Skeletal muscle satellite cell (primary cell): Measurements from ENCODE around the gene PRAMEF18. TPM values are rescaled to one million over a fixed set of nuclear protein-coding genes. Genes with fewer than 3 reads are reported as not detected.
"Not testable (repeated sequence)": the region's sequence is repeated elsewhere in the genome, so short reads cannot be mapped to it uniquely, and the experiment has no call there.

Experiments
- H3K27me3 ChIP-seq: 2 replicates; pipeline ENCODE4 v1.7.0; 2013; ENCODE audit warnings: low read length; ENCODE audit not compliant: control insufficient read depth, insufficient read depth
- H3K36me3 ChIP-seq: 2 replicates; pipeline ENCODE4 v1.7.0; 2013; ENCODE audit warnings: mild to moderate bottlenecking, control low read depth, low read length; ENCODE audit not compliant: insufficient read depth
- H3K4me1 ChIP-seq: 2 replicates; pipeline ENCODE4 v1.7.0; 2013; ENCODE audit warnings: low read length; ENCODE audit not compliant: control insufficient read depth, insufficient read depth
- H3K4me2 ChIP-seq: 2 replicates; pipeline ENCODE4 v1.7.0; 2013; ENCODE audit warnings: mild to moderate bottlenecking, low read length
- H3K4me3 ChIP-seq: 2 replicates; pipeline ENCODE4 v1.7.0; 2013; ENCODE audit warnings: low read length
- H3K9ac ChIP-seq: 2 replicates; pipeline ENCODE4 v1.7.0; 2013; ENCODE audit warnings: mild to moderate bottlenecking, low read depth, low read length, moderate library complexity
- H3K9me3 ChIP-seq: replicated peaks from 2 replicates; pipeline ENCODE4 v1.7.0; 2013; ENCODE audit warnings: mild to moderate bottlenecking, control low read depth, low read length
- total RNA-seq: library from RNA; depleted of rRNA; stranded (reverse); fragments of >200 nt; gene quantifications from 2 replicates; pipeline ENCODE4 v1.2.3, GENCODE V29; 2012; rRNA removed

Gene PRAMEF18, protein sequence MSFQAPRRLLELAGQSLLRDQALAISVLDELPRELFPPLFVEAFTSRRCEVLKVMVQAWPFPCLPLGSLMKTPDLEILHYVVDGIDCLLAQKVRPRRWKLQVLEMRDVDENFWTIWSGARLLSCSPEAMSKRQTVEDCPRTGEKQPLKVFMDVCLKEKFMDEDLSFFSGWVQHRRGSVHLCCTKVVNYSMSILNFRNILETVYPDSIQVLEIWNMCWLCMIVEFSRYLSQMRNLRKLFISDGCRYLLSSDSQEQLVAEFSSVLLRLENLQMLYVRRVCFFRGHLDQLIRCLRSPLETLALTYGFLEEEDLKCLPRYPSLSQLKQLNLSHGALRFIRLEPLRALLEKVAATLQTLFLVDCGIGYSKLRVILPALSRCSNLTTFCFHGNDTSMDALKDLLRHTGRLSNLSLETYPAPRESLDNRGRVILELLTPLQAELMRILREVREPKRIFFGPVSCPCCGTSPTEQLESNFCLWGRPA
- not detected in 2 replicates for total RNA-seq

GRCh38 chr1:13225675-13226204 is at the start of gene PRAMEF18:
TSS of gene PRAMEF18 (minus strand) at chr1:13226154. CDS start at chr1:13226106, 48 bp downstream.
- not testable (repeated sequence) for H3K4me1 ChIP-seq, H3K9ac ChIP-seq, H3K36me3 ChIP-seq, H3K4me2 ChIP-seq, H3K27me3 ChIP-seq, H3K4me3 ChIP-seq
- peaks cover 15% of the 10 kb centered on the region for H3K9me3 ChIP-seq

DNA sequence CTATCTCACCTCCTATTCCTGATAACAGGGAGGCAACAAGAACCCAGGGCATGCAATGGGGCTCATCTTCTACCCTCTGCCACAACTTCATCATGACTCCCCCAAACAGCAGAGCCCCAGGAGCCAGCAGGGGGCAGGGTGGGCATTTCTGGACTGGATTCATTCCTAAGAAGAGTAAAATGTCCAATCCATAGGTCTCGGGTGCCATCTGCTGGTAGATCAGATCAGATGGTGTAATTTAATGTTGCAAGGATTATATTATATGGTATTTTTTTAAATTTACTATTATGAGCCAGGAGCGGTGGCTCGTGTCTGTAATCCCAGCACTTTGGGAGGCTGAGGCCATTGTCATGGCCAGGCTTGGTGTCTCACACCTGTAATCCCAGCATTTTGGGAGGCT is 39.2 kb upstream of the PRAMEF18 start:
- H3K27me3 ChIP-seq, H3K9me3 ChIP-seq, H3K4me3 ChIP-seq, H3K4me2 ChIP-seq, H3K36me3 ChIP-seq, H3K9ac ChIP-seq, H3K4me1 ChIP-seq: not testable (repeated sequence)

DNA sequence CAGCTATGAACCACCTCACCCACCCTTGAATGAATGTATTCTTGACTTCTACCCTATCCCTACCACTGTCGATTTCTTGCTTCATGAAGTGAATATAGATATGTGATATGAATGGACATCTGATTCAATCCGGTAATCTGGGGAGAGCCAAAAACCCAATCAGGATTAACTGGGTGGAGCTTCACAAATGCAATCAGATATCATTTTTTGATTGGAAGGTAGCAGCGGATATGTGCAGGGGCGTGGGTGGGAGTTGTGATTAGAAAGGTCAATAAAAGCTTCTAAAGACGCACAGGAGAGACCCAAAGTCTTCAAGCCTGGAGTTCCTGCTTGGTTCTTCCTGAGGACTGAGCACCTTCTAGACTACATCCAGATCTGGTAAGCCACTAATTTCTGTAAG is 27.9 kb upstream of the PRAMEF18 start, which contains the start of gene PRAMEF5:
TSS of gene PRAMEF5 (plus strand) at position 301 of the 400 bp plus-strand sequence. CDS start 5,071 bp downstream, outside the sequence.
- not testable (repeated sequence) for H3K4me2 ChIP-seq

DNA sequence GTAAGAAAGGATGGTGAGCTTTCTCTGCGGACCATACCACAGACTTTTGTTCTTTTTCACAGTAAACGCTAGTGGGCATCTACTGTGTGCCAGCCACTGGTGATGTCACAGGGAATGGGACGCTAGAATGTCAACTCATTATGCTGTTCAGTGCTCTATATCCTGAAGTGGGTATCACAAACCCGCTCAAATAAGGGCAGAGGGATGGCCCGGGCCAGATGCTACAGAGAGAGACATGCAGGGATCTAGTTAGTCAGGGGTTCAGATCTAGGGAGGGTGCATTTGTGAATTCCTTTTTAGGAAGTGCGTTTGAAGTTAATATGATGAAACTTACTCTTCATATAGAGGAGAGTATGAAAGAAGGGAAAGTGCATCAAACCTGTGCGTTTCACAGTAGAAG is 21.2 kb upstream of the PRAMEF18 start:
- H3K9me3 ChIP-seq, H3K4me1 ChIP-seq, H3K27me3 ChIP-seq, H3K4me2 ChIP-seq, H3K36me3 ChIP-seq, H3K9ac ChIP-seq, H3K4me3 ChIP-seq: not testable (repeated sequence)

More for the DNA sequence above, 27.9 kb upstream of the PRAMEF18 start, which contains the start of gene PRAMEF5:
- not testable (repeated sequence) for H3K4me1 ChIP-seq, H3K9ac ChIP-seq, H3K36me3 ChIP-seq, H3K9me3 ChIP-seq, H3K27me3 ChIP-seq, H3K4me3 ChIP-seq

DNA sequence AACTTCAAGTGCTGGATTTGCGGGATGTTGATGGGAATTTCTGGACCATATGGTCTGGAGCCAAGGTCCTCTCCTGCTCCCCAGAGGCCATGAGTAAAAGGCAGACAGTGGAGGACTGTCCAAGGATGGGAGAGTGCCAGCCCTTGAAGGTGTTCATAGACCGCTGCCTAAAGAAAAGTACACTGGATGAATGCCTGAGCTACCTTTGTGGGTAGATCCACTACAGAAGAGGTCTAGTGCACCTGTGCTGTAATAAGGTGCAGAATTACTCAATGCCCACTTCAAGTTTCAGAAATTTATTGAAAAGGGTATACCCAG is 20.6 kb upstream of the PRAMEF18 start:
- H3K4me3 ChIP-seq, H3K36me3 ChIP-seq, H3K9ac ChIP-seq, H3K9me3 ChIP-seq, H3K4me2 ChIP-seq, H3K27me3 ChIP-seq, H3K4me1 ChIP-seq: not testable (repeated sequence)

DNA sequence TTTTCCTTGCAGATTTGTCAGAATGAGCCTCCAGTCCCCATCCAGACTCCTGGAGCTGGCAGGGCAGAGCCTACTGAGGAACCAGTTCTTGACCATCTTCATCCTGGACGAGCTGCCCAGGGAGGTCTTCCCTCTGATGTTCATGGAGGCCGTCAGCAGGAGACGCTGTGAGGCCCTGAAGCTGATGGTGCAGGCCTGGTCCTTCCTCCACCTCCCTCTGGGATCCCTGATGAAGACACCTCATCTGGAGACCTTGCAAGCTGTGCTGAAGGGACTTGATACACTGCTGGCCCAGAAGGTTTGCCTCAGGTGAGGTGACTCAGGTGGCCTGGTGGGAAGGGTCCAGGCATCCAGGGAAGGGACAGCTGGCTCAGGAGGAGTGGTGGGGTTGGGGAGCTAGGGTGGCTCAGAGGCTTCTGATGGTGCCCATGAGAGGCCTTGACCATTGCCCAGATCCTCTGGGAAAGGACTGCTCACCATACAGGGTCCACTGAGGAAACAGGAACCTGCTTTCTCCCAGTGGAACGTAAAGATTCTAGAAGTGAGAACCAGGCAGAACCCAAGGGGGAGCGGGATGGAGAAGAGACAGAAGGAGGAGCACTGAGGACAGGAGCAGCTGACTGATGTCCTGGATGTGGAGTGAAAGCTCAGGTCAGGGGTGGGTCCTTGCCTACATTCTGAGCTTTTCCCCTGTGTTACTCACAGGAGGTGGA is 20.0 kb upstream of the PRAMEF18 start:
- not testable (repeated sequence) for H3K9me3 ChIP-seq, H3K36me3 ChIP-seq

DNA sequence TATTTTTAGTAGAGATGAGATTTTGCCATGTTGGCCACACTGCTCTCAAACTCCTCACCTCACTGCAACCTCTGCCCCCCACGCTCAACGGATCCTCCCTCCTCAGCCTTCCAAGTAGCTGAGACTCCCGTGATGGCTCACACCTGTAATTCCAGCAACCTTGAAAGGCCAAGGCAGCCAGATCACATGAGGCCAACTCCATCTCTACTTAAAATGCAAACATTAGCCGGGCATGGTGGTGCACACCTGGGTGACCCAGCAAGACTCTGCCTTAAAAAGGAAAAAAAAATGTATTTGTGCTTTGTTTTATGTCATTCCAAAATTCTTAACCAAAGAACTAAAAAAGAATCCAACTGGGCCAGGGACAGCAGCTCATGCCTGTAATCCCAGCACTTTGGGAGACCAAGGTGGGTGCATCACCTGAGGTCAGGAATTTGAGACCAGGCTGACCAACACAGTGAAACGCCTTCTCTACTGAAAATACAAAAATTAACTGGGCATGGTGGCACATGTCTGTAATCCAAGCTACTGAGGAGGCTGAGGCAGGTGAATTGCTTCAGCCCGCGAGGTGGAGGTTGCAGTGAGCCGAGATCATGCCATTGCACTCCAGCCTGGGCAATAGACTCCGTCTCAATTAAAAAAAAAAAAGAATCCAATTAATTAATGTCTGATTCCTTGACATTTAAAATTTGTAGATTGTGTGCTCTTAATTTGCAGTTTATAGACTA is 17.7 kb upstream of the PRAMEF18 start:
- H3K27me3 ChIP-seq, H3K4me3 ChIP-seq, H3K36me3 ChIP-seq, H3K9me3 ChIP-seq, H3K4me1 ChIP-seq, H3K4me2 ChIP-seq, H3K9ac ChIP-seq: not testable (repeated sequence)

More for the DNA sequence above, 20.0 kb upstream of the PRAMEF18 start:
- not testable (repeated sequence) for H3K4me1 ChIP-seq, H3K4me2 ChIP-seq, H3K27me3 ChIP-seq, H3K9ac ChIP-seq, H3K4me3 ChIP-seq

DNA sequence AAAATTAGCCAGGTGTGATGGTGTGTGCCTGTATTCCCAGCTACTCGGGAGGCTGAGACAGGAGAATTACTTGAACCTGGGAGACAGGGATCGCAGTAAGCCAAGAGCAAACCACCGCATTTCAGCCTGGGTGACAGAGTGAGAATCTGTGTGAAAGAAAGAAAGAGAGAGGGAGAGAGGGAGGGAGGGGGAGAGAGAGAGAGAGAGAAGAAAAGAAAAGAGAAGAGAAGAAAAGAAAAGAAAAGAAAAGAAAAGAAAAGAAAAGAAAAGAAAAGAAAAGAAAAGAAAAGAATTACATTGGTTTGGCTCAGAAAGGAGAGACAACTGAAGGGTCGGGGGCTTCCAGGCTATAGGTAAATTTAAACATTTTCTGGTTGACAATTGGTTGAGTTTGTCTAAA is 13.7 kb upstream of the PRAMEF18 start:
- not testable (repeated sequence) for H3K36me3 ChIP-seq, H3K27me3 ChIP-seq, H3K9ac ChIP-seq, H3K4me2 ChIP-seq, H3K9me3 ChIP-seq, H3K4me1 ChIP-seq, H3K4me3 ChIP-seq

DNA sequence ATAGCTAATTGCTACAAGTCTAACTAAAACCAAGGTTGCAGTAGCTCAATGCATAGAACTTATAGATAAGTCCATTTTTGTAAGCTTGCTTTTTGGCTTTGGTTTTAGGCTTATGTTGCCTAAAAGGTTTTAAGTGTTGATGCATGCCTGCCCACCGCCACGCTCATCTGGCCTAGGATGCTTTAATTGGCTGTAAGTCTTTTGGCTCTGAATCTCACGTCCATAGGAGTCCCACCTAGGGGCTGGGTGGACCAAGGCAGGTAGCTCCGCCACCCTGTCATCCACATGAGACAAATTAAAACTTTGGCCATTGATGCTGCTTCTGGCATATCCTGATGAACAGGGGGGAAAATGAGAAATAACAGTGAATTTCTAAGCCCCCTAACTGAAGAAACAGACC is 11.6 kb upstream of the PRAMEF18 start:
- not testable (repeated sequence) for H3K4me3 ChIP-seq, H3K36me3 ChIP-seq, H3K4me2 ChIP-seq, H3K4me1 ChIP-seq, H3K9me3 ChIP-seq, H3K9ac ChIP-seq, H3K27me3 ChIP-seq

DNA sequence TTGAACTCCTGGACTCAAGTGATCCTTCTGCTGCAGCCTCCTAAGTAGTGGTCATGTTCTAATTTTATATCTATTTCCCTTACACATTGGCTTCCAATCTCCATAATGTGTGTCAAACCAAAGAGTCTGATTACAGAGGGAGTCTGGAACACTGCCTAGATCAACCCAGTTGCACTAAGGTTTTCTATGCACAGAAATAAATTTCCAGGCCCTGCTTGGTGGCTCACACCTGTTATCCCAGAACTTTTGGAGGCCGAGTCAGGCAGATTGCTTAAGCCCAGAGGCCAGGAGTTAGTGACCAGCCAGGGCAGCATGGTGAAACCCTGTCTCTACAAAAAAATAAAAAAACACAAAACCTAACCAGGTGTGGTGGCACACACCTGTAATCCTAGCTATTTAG is 8.1 kb upstream of the PRAMEF18 start:
- not testable (repeated sequence) for H3K9ac ChIP-seq, H3K9me3 ChIP-seq, H3K4me1 ChIP-seq, H3K4me3 ChIP-seq, H3K27me3 ChIP-seq, H3K4me2 ChIP-seq, H3K36me3 ChIP-seq

DNA sequence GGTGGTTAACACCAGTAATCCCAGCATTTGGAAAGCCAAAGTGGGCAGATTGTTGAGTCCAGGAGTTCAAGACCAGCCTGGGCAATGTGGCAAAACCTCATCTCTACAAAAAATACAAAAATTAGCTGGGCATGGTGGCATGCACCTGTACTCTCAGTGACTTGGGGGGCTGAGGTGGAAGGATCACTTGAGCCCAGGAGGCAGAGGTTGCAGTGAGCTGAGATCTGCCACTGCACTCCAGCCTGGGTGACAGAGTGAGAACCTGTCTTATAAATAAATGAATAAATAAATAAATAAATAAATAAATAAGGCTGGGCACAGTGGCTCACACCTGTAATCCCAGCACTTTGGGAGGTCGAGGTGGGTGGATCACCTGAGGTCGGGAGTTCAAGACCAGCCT is 6.1 kb upstream of the PRAMEF18 start:
- H3K36me3 ChIP-seq, H3K4me3 ChIP-seq, H3K9me3 ChIP-seq: not testable (repeated sequence)

More for the DNA sequence above, 6.1 kb upstream of the PRAMEF18 start:
- not testable (repeated sequence) for H3K9ac ChIP-seq, H3K4me1 ChIP-seq, H3K27me3 ChIP-seq, H3K4me2 ChIP-seq
